ENCODE data around the gene MRPL51.

- no peak for TF ChIP-seq EP300 (IDR thresholded peaks at IDR 0.05; ENCODE audit: low read depth)
- TF ChIP-seq, protein P1, sequence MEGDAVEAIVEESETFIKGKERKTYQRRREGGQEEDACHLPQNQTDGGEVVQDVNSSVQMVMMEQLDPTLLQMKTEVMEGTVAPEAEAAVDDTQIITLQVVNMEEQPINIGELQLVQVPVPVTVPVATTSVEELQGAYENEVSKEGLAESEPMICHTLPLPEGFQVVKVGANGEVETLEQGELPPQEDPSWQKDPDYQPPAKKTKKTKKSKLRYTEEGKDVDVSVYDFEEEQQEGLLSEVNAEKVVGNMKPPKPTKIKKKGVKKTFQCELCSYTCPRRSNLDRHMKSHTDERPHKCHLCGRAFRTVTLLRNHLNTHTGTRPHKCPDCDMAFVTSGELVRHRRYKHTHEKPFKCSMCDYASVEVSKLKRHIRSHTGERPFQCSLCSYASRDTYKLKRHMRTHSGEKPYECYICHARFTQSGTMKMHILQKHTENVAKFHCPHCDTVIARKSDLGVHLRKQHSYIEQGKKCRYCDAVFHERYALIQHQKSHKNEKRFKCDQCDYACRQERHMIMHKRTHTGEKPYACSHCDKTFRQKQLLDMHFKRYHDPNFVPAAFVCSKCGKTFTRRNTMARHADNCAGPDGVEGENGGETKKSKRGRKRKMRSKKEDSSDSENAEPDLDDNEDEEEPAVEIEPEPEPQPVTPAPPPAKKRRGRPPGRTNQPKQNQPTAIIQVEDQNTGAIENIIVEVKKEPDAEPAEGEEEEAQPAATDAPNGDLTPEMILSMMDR (IDR thresholded peaks at IDR 0.05), result no peak
Observed at GRCh38 chr12:6533923-6534694, 41.0 kb upstream of the MRPL51 start, which contains the start of gene GAPDH.
